RWPE1 (cell line): ENCODE results near the gene COLQ.

Experiments
- CTCF ChIA-PET: fragments of 350-600 bp; sonication (Branson Sonifier 250); formaldehyde crosslinking; extraction: SDS; loops from one replicate; lab custom pipeline; 2021; lab: Yijun Ruan, JAX
- POLR2A ChIA-PET: fragments of 400-600 bp; formaldehyde crosslinking; extraction: SDS; loops from one replicate; lab custom pipeline; 2020; ENCODE audit warnings: antibody characterized with exemption; ENCODE audit not compliant: low non-redundant PET; lab: Yijun Ruan, JAX
- DNase-seq: peaks from one replicate; pipeline ENCODE4 v3.0.0; 2012; ENCODE audit warnings: low spot score
- H3K27ac ChIP-seq: fragments of 450-650 bp; 2 replicates; pipeline ENCODE4 v1.5.1; 2017
- CTCF ChIP-seq: fragments of 450-650 bp; conservative IDR thresholded peaks from 2 replicates; pipeline ENCODE4 v1.5.1; 2017; ENCODE audit warnings: low read depth, mild to moderate bottlenecking

The COLQ gene

DNA sequence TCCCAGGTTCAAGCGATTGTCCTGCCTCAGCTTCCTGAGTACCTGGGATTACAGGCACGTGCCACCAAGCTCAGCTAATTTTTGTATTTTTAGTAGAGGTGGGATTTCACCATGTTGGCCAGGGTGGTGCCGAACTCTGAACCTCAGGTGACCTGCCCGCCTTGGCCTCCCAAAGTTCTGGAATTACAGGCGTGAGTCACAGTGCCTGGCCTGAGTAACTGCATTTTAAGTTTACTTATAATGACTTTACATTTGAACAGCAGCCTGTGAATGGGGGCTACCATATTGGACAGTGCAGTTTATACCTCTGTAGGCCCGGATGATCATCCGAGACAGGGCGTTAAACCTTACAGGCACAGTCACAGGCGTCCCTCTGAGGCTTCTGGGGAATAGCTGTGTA lies 69.3 kb downstream of the COLQ start:
- POLR2A ChIA-PET, result no interaction called here

GRCh38 chr3:15451216-15452113 lies 70.0 kb downstream of the COLQ start:
- CTCF ChIA-PET, result no interaction called here

More for the DNA sequence above, 69.3 kb downstream of the COLQ start:
- H3K27ac ChIP-seq, result no peak overlapping the region
- CTCF ChIA-PET, result no interaction called here
- no peak for DNase-seq
- TF ChIP-seq CTCF, result no peak

GRCh38 chr3:15450438-15451215 lies 70.9 kb downstream of the COLQ start:
- TF ChIP-seq CTCF, result no peak
- H3K27ac ChIP-seq, result no peak overlapping the region
- CTCF ChIA-PET, result no interaction called here
- POLR2A ChIA-PET, result no interaction called here
- DNase-seq, result no peak

More at GRCh38 chr3:15451216-15452113, 70.0 kb downstream of the COLQ start:
- no peak overlapping the region for H3K27ac ChIP-seq
- DNase-seq, result no peak
- POLR2A ChIA-PET, result no interaction called here
- TF ChIP-seq CTCF, result no peak

GRCh38 chr3:15449489-15450224 lies 71.8 kb downstream of the COLQ start:
- H3K27ac ChIP-seq, result no peak overlapping the region
- TF ChIP-seq CTCF, result no peak
- POLR2A ChIA-PET, result no interaction called here
- DNase-seq, result no peak
- CTCF ChIA-PET, result no interaction called here

- DNase-seq, result no peak
- no peak for TF ChIP-seq CTCF
- ChIA-PET POLR2A (no interaction called here), CTCF (interaction anchor here (0.7 kb wide), 1 partner anchor 503 kb away, joined by 3 read pairs; no protein-coding TSS in a partner anchor)
- no peak overlapping the region for H3K27ac ChIP-seq
Observed at GRCh38 chr3:15443826-15444524, 77.5 kb downstream of the COLQ start.
